ENCODE data around the gene LIN9. TPM values are rescaled to one million over a fixed set of nuclear protein-coding genes. Genes with fewer than 3 reads are reported as not detected.

The LIN9 gene
- total RNA-seq, 4 donors from 2014 or later: 1.00 to 3.2 (median 2.3) TPM; not detected in 1

DNA sequence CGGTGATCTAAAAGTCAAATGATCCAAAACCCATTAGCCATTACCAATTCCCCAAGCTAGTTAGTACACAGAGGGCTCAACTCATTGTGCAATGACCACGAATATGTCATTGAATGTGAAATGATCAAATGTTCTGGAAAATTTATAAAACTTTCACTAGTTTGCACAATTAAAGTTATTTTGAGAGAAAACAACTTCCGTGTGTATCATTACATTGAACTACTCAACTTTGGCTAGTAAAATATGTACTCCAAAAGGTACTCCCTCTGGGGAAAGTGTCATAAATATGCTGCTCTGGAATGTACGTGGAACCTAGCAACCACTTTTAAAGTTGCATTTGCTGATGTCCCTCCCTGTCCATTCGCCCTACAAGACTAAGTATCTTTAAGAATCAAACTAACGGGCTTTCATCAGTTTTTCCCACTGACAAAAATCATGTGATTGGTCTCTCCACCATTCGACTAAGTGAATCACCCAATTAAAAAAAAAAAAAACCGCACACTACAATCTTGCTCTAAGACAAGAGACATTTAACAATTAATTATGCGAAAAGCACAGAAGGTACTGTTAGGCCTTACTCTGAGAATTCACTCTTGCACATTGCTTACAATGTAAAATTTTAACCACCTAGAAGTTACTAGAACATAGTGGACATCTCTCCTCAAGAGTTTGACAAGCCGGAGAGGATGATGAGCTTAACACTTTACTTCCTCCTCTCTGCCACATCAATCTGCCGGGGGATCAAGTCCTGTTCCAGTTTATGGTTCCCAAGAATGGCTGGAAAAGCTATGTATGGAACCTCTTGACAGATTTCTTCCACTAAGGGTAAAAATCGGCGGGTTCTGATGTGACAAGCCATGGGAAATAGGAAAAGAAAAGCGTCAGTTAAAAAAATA lies 123.6 kb downstream of the LIN9 start:
- Histone ChIP-seq H3K36me3 (peaks cover 0 to 3% (median 0%) of the 10 kb centered on the region in 4 donors), H3K27ac (peak overlapping the region; percentile 93 to 98 (median 95)), H3K4me1 (peaks cover 31 to 50% (median 39%) of the 10 kb centered on the region in 4 donors), H3K27me3 (no peaks in the 10 kb centered on the region), H3K9me3 (no peaks in the 10 kb centered on the region), H3K4me3 (peak overlapping the region; percentile 66 to 97 (median 83))
- in situ Hi-C loops (cut with MboI; ENCODE audit: low pct_ligation_motif_present in 1 of 4, low pct_unique_long_range_greater_than_20kb in 1 of 4, low sequenced_read_pairs in 3 of 4) (loop anchor here in 1 of 4 donors (5.0 kb wide), 1 partner anchor 53 kb away; no protein-coding TSS in a partner anchor), intact Hi-C loops (cut with DNase I; ENCODE audit: low total_unique reads) (no loop called here)
- no peak for DNase-seq
- TF ChIP-seq POLR2AphosphoS5 (IDR thresholded peaks at IDR 0.05) (no peak), EP300 (IDR thresholded peaks at IDR 0.05; ENCODE audit: low read depth) (no peak), POLR2A (IDR thresholded peaks at IDR 0.05) (no peak)
- TF ChIP-seq, protein P1, sequence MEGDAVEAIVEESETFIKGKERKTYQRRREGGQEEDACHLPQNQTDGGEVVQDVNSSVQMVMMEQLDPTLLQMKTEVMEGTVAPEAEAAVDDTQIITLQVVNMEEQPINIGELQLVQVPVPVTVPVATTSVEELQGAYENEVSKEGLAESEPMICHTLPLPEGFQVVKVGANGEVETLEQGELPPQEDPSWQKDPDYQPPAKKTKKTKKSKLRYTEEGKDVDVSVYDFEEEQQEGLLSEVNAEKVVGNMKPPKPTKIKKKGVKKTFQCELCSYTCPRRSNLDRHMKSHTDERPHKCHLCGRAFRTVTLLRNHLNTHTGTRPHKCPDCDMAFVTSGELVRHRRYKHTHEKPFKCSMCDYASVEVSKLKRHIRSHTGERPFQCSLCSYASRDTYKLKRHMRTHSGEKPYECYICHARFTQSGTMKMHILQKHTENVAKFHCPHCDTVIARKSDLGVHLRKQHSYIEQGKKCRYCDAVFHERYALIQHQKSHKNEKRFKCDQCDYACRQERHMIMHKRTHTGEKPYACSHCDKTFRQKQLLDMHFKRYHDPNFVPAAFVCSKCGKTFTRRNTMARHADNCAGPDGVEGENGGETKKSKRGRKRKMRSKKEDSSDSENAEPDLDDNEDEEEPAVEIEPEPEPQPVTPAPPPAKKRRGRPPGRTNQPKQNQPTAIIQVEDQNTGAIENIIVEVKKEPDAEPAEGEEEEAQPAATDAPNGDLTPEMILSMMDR (IDR thresholded peaks at IDR 0.05): no peak
- 20 to 24% methylated on average over 13 to 14 of the region's 14 CpGs for WGBS, 2 donors (ENCODE audit: low coverage in 1 of 2)

DNA sequence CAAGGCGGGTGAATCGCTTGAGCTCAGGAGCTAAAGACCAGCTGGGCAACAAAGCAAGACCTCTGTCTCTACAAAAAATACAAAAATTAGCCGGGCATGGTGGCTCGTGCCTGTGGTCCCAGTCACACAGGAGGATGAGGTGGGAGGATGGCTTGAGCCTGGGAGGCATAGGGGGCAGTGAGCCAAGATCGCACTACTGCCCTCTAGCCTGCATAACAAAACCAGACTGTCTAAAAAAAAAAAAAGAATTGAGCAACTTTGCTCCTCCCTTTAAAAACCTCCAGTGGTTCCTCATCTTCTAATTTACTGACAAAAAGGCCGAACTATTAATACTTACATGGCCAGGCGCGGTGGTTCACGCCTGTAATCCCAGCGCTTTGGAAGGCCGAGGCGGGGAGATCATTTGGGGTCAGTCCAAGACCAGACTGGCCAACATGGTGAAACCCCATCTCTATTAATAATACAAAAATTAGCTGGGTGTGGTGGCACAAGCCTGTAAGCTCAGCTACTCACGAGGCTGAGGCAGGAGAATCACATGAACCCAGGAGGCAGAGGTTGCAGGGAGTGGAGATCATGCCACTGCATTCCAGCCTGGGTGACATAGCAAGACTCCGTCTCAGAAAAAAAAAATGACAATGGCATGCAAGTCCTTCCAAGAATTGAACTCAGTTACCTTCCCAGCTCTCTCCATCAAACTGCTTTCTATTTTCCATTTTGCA lies 126.8 kb downstream of the LIN9 start:
- 56 to 64% methylated on average over 11 to 14 of the region's 14 CpGs for WGBS, 2 donors (ENCODE audit: low coverage in 1 of 2)
- H3K4me3 ChIP-seq: no peak overlapping the region
- no peaks in the 10 kb centered on the region for H3K27me3 ChIP-seq
- H3K27ac ChIP-seq: peak overlapping the region; percentile 18 to 57 (median 28)
- intact Hi-C loops (cut with DNase I; ENCODE audit: low total_unique reads): loop anchor here (5.0 kb wide), 1 partner anchor 720 kb away; no protein-coding TSS in a partner anchor
- in situ Hi-C loops (cut with MboI; ENCODE audit: low pct_ligation_motif_present in 1 of 4, low pct_unique_long_range_greater_than_20kb in 1 of 4, low sequenced_read_pairs in 3 of 4): no loop called here
- peak; percentile 46 for DNase-seq
- peaks cover 31 to 50% (median 40%) of the 10 kb centered on the region in 4 donors for H3K4me1 ChIP-seq
- TF ChIP-seq, protein P1 (IDR thresholded peaks at IDR 0.05): peak in 4 of 5 experiments; percentile 20 to 24 (median 22)
- TF ChIP-seq POLR2A (IDR thresholded peaks at IDR 0.05): no peak
- H3K36me3 ChIP-seq: peaks cover 0 to 7% (median 0%) of the 10 kb centered on the region in 4 donors
- no peaks in the 10 kb centered on the region for H3K9me3 ChIP-seq

Other genes starting within 250 kb of the LIN9 start
- gene H3-3A, start 246.4 kb downstream of the LIN9 start, total RNA-seq: 100 to 1,000 TPM; 128 to 557 (median 501) TPM
- gene ACBD3, start 122.4 kb downstream of the LIN9 start, total RNA-seq: 10 to 100 TPM; 19.3 to 44.6 (median 30.7) TPM
- gene MIXL1, start 85.5 kb downstream of the LIN9 start, total RNA-seq: under 1 TPM in 1 of 4 donors, not detected in 3; 0.32 TPM
- gene PARP1, start 98.9 kb upstream of the LIN9 start, total RNA-seq: 10 to 100 TPM; 23.2 to 74.4 (median 38.0) TPM
- gene STUM, start 239.6 kb upstream of the LIN9 start, total RNA-seq: 1 to 10 TPM; 1.4 to 4.1 (median 3.3) TPM